GM19099 (cell line): ENCODE results near the gene ACSF2.

Experiments used
- POLR2A ChIP-seq: IDR thresholded peaks from 3 replicates; pipeline ENCODE4 v1.6.1; 2011; ENCODE audit warnings: low read depth; ENCODE audit not compliant: insufficient read length; ENCODE audit errors: extremely low read depth

The ACSF2 gene

DNA sequence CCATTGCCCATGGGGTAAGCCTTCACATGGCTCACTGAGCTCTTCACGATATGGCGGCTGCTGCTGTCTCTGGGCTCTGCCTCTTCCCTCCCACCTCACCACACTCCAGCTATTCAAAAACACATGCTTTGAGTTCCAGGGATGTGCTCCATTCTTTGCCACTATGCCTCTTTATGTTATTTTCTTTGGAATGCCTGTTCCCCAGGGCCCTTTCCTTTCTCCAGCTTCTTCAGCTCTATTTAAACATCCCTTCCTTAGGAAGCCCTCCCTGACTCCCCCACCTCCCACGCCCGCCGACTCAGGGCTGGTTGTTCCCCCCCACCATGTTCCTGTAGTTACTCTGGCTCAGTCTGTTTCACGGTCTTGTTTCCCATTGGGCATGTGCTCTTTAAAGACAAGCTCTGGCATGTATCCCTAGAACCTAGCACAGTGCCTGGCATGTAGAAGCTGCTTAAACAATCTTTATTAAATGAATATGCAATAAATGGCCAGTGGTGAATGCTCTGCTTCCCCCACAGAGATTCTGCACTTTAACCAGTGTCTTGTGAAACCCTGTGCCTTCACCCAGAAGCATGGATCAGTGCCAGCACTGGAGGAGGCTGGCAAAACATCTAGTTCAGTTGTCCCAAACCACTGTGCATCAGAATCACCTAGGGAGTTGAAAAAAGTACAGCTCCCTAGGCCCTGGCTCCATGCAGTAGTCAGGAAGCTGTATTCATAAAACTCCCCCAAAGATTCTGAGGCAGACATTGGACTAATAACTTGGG, 89.1 kb downstream of the ACSF2 start:
- no peak for TF ChIP-seq POLR2A

- TF ChIP-seq POLR2A, result no peak
Measured at GRCh38 chr17:50517011-50517410, 91.0 kb downstream of the ACSF2 start.

GRCh38 chr17:50517504-50518383, 91.7 kb downstream of the ACSF2 start:
- TF ChIP-seq POLR2A, result no peak

DNA sequence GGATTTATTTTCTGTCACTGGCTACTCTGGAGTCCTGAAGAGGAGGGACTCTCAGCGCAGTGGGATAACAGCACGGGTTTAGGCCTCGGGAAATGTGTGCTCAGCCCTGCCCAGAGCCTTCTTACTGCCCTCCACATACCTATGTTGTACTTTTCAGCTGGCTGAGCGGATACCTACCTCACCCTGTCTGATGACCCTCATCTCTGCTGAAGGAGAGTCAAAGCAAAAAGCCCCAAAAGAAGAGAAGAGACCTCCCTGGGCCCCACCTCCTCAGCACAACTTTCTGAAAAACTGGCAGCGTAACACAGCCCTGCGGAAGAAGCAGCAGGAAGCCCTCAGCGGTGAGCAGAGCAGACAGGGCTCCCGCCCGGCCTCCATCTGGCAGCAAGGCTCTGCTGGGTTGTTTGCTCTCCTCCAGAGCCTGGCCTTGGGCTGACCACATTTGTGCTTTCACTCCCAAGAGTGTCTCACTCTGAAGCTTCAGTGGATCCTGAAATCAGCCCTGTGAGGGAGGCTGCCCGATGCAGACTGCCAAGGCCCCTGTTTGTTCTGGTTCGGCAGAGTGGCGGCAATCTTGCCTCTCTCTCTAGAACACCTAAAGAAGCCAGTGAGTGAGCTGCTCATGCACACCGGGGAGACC, 92.5 kb downstream of the ACSF2 start:
- TF ChIP-seq POLR2A, result no peak

GRCh38 chr17:50519141-50519834, 93.3 kb downstream of the ACSF2 start:
- no peak for TF ChIP-seq POLR2A

GRCh38 chr17:50520483-50520882, 94.5 kb downstream of the ACSF2 start:
- no peak for TF ChIP-seq POLR2A

DNA sequence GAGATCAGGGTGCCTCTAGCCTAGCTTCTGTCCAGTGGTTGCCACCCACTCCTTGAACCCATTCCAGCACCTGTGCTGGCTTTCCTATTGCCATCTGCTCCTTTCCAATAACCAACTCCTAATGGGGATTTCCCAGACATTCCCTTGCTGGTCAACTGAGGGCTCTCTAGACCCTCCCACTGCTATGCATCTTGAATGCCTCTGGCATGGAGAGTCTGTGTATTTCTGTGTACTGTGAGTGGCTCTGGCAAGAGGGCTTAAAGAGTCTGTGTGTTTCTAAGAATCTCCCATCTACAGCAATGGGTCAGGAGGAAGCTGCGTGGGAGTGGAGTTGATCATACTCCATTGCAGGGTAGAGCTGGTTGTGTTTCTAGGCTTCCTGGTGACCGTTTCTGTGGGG, 95.5 kb downstream of the ACSF2 start:
- no peak for TF ChIP-seq POLR2A

DNA sequence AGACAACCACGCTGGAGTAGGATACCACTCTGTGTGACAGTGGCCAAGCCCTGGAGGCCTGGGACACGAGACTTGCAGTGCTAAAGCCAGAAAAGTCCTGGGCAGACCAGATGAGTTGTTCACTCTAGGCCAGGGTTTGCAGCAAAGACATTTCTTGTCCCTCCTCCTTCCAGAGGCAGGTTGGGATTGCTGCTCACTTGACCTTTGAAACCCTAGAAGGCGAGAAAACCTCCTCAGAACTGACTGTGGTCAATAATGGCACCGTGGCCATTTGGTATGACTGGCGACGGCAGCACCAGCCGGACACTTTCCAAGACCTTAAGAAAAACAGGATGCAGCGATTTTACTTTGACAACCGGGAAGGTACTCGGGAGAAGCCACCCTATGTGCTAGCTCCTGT, 96.7 kb downstream of the ACSF2 start:
- no peak for TF ChIP-seq POLR2A

DNA sequence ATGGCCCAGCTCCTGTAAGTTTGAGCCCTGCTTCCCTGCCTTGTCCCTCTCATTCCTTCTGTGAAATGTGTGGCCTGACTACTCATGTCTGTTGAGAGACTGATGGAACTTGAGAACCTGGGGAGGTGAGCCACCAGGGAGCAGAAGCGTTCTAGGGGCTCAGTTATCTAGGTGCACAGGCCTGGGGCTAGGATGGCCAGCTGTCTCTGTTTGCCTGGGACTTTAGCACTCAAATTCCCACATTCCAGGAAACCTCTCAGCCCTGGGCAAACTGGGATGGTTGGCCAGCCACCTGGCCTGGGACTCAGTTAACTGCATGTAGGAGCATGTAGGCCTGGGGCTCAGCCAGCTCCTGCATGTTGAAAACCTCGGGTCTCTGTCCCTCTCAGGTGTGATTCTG, 97.2 kb downstream of the ACSF2 start:
- no peak for TF ChIP-seq POLR2A
